PC-9 (cell line): Measurements from ENCODE around the gene ADGRV1. TPM values are rescaled to one million over a fixed set of nuclear protein-coding genes. Genes with fewer than 3 reads are reported as not detected.

Experiments
- Bru-seq: library from RNA; stranded (reverse); fragments of 400-500 nt; gene quantifications from one replicate; lab custom pipeline; 2021; lab: Mats Ljungman, UMichigan
- BruChase-seq, 2 experiments: library from RNA; stranded (reverse); fragments of 400-500 nt; gene quantifications; one replicate each; lab custom pipeline; 2021; lab: Mats Ljungman, UMichigan
- BruUV-seq: library from RNA; stranded (reverse); fragments of 400-500 nt; replicated peaks from 2 replicates; lab custom pipeline; 2021; lab: Mats Ljungman, UMichigan
- CTCF ChIA-PET: fragments of 300-600 bp; sonication (Branson Sonifier 250); formaldehyde crosslinking; loops from one replicate; lab custom pipeline; 2022; ENCODE audit warnings: antibody characterized with exemption; lab: Charles Lee
- POLR2A ChIA-PET: fragments of 300-600 bp; sonication (Branson Sonifier 250); formaldehyde crosslinking; loops from one replicate; lab custom pipeline; 2022; ENCODE audit warnings: antibody characterized with exemption; ENCODE audit not compliant: unreplicated experiment; lab: Charles Lee
- DNase-seq, 2 experiments: peaks; one replicate each; pipeline versions ENCODE4 v3.0.0 to v3.0.0-alpha.2; 2015 to 2022; ENCODE audit warnings: mixed read lengths in 1 of 2
- H2AFZ ChIP-seq: fragments of 200-600 bp; sonication (generic); 2 replicates; pipeline ENCODE4 v1.8.1; 2017; ENCODE audit warnings: antibody characterized with exemption
- H3F3A ChIP-seq: fragments of 200-600 bp; sonication (generic); 2 replicates; pipeline ENCODE4 v1.8.1; 2017; ENCODE audit warnings: antibody characterized with exemption, mild to moderate bottlenecking, low read depth; ENCODE audit not compliant: insufficient read depth
- H3K27ac ChIP-seq: fragments of 200-600 bp; sonication (generic); 2 replicates; pipeline ENCODE4 v1.6.1; 2016; ENCODE audit warnings: mixed run types
- H3K27me3 ChIP-seq: fragments of 200-600 bp; sonication (generic); 2 replicates; pipeline ENCODE4 v1.6.1; 2016; ENCODE audit warnings: low read depth, mixed run types; ENCODE audit not compliant: insufficient read depth
- H3K36me3 ChIP-seq: fragments of 200-600 bp; sonication (generic); 2 replicates; pipeline ENCODE4 v1.6.1; 2016; ENCODE audit warnings: low read depth, mixed run types
- H3K4me1 ChIP-seq: fragments of 200-600 bp; sonication (generic); replicated peaks from 2 replicates; pipeline ENCODE4 v1.6.1; 2016; ENCODE audit warnings: mixed run types; ENCODE audit not compliant: insufficient read depth
- H3K4me2 ChIP-seq: fragments of 200-600 bp; sonication (generic); 2 replicates; pipeline ENCODE4 v1.6.1; 2017; ENCODE audit warnings: mixed run types
- H3K4me3 ChIP-seq: fragments of 200-600 bp; sonication (generic); 2 replicates; pipeline ENCODE4 v1.6.1; 2016; ENCODE audit warnings: mixed run types
- H3K79me2 ChIP-seq: fragments of 200-600 bp; sonication (generic); 2 replicates; pipeline ENCODE4 v1.6.1; 2017; ENCODE audit warnings: low read depth, mixed run types
- H3K9me2 ChIP-seq: fragments of 200-600 bp; sonication (generic); 2 replicates; pipeline ENCODE4 v1.8.1; 2017; ENCODE audit warnings: mild to moderate bottlenecking; ENCODE audit not compliant: insufficient read depth
- H3K9me3 ChIP-seq: fragments of 200-600 bp; sonication (generic); 2 replicates; pipeline ENCODE4 v1.8.1; 2016; ENCODE audit warnings: low read depth; ENCODE audit not compliant: insufficient read depth
- H4K20me1 ChIP-seq: fragments of 200-600 bp; sonication (generic); 2 replicates; pipeline ENCODE4 v1.8.1; 2017; ENCODE audit not compliant: insufficient read depth
- EZH2 ChIP-seq: fragments of 200-600 bp; sonication (generic); IDR thresholded peaks from 2 replicates; pipeline ENCODE4 v1.8.0; 2017; ENCODE audit warnings: antibody characterized with exemption, low read depth
- intact Hi-C: fragments of 100-400 bp; cut with micrococcal nuclease; formaldehyde crosslinking; loops from one replicate; pipeline ENCODE4 v1.10.0; 2022; ENCODE audit not compliant: unreplicated experiment
- long read RNA-seq: library from polyadenylated mRNA; stranded (forward); transcript quantifications from one replicate; pipeline ENCODE4 v2.0.0, GENCODE V29; 2022
- total RNA-seq: library from RNA; stranded (reverse); gene quantifications from 2 replicates; pipeline ENCODE4 v1.2.3, GENCODE V29; 2021
- TF ChIP-seq, protein P1 (sequence below): fragments of 200-600 bp; sonication (generic); conservative IDR thresholded peaks from 2 replicates; pipeline ENCODE4 v1.6.1; 2017; ENCODE audit warnings: mixed run types, antibody characterized with exemption, mild to moderate bottlenecking, moderate library complexity

Gene ADGRV1, protein sequence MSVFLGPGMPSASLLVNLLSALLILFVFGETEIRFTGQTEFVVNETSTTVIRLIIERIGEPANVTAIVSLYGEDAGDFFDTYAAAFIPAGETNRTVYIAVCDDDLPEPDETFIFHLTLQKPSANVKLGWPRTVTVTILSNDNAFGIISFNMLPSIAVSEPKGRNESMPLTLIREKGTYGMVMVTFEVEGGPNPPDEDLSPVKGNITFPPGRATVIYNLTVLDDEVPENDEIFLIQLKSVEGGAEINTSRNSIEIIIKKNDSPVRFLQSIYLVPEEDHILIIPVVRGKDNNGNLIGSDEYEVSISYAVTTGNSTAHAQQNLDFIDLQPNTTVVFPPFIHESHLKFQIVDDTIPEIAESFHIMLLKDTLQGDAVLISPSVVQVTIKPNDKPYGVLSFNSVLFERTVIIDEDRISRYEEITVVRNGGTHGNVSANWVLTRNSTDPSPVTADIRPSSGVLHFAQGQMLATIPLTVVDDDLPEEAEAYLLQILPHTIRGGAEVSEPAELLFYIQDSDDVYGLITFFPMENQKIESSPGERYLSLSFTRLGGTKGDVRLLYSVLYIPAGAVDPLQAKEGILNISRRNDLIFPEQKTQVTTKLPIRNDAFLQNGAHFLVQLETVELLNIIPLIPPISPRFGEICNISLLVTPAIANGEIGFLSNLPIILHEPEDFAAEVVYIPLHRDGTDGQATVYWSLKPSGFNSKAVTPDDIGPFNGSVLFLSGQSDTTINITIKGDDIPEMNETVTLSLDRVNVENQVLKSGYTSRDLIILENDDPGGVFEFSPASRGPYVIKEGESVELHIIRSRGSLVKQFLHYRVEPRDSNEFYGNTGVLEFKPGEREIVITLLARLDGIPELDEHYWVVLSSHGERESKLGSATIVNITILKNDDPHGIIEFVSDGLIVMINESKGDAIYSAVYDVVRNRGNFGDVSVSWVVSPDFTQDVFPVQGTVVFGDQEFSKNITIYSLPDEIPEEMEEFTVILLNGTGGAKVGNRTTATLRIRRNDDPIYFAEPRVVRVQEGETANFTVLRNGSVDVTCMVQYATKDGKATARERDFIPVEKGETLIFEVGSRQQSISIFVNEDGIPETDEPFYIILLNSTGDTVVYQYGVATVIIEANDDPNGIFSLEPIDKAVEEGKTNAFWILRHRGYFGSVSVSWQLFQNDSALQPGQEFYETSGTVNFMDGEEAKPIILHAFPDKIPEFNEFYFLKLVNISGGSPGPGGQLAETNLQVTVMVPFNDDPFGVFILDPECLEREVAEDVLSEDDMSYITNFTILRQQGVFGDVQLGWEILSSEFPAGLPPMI (N-terminal part only)
- total RNA-seq (1.0 and 1.2 TPM in 2 replicates), Bru-seq, nascent RNA (percentile 17 among the genes with signal in this experiment), BruChase-seq, experiment 1, labeled RNA remaining after a 2-hour chase (percentile 12 among the genes with signal in this experiment), BruChase-seq, experiment 2, labeled RNA remaining after a 6-hour chase (percentile 15 among the genes with signal in this experiment)
- long read RNA-seq, result 0 reads

DNA sequence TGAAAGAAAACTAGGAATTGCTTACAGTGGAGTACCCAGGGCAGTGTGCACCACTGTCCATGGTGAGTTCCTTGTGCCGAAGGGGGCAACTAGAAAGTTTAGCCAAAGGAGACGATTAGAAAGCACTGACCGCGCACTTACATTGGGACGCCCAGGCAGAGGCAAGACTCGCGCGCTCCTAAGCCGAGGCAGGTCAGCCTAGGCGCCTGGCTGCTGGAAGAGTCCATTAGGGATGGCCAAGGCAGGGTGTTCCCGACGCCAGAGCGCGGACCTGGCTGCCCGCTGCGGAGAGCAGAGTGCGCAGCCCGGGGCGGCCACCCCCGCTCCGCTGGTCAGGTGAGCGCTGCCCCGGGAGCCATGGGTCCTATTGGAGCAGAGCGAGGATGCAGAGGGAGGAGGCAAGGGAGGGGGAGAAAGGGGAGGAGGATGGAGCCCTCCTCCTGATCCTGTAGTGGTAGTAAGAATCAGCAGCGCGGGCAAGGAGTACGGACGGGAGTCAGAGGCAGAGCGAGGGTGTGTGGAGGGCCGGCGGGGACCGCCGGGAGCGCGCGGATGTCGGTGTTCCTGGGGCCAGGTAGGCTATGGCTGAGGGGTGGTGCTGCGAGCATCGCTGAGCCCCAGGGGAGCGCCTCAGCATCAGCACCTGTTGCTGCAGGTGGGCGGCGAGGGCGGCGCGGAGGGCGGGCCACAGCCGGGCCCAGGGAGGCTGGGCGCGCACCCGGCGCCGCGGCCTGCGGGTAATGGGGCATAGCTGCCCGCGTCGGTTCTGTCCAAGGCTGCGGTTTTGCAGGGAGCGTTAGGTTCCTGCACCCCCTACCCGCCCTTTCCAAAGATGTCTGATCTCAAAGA lies at the start of gene ADGRV1:
Gene ADGRV1, plus strand, starts transcription at position 454 of the 849 bp plus-strand sequence. Its CDS starts 99 bp downstream, at position 553.
- POLR2A ChIA-PET, result no interaction called here
- H3K36me3 ChIP-seq, result no peaks in the 10 kb centered on the region
- BruUV-seq, result no TSS peak
- H3K9me3 ChIP-seq, result no peaks in the 10 kb centered on the region
- H3K4me1 ChIP-seq, result 0 out of 2 replicates have a peak, but pooled peaks cover 4% of the 10 kb centered on the region
- peaks cover 44% of the 10 kb centered on the region for H3K27me3 ChIP-seq
- no peaks in the 10 kb centered on the region for H3F3A ChIP-seq
- H2AFZ ChIP-seq, result peak within 1 kb of the TSS; percentile 79
- H3K4me2 ChIP-seq, result peak within 1 kb of the TSS; percentile 87
- H3K79me2 ChIP-seq, result no peaks in the 10 kb centered on the region
- intact Hi-C loops, result no loop called here
- CTCF ChIA-PET, result no interaction called here
- H3K27ac ChIP-seq, result no peak within 1 kb of the TSS
- TF ChIP-seq EZH2, result no peak
- TF ChIP-seq, protein P1, sequence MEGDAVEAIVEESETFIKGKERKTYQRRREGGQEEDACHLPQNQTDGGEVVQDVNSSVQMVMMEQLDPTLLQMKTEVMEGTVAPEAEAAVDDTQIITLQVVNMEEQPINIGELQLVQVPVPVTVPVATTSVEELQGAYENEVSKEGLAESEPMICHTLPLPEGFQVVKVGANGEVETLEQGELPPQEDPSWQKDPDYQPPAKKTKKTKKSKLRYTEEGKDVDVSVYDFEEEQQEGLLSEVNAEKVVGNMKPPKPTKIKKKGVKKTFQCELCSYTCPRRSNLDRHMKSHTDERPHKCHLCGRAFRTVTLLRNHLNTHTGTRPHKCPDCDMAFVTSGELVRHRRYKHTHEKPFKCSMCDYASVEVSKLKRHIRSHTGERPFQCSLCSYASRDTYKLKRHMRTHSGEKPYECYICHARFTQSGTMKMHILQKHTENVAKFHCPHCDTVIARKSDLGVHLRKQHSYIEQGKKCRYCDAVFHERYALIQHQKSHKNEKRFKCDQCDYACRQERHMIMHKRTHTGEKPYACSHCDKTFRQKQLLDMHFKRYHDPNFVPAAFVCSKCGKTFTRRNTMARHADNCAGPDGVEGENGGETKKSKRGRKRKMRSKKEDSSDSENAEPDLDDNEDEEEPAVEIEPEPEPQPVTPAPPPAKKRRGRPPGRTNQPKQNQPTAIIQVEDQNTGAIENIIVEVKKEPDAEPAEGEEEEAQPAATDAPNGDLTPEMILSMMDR, result no peak
- H3K4me3 ChIP-seq, result peak within 1 kb of the TSS; percentile 54
- no peaks in the 10 kb centered on the region for H4K20me1 ChIP-seq
- peak; percentile 82 to 88 for DNase-seq
- H3K9me2 ChIP-seq, result no peaks in the 10 kb centered on the region

DNA sequence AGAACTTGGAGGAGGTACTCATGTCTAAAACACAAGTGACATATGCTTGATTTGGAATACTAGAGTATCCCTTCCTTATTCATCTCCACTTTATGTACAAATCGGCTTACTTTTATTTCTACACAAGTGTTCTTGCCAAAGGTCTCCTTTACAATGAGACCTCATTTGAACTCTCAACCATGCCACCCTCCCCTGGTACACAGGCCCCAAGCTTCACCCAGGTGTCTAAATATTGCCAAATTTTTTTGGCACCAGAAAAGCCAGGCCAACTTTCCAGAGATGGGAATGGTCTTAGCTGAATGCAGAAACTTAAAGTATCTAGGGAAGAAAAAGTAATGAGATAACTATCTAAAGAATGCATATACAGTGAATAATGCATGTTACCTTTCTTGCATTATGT lies 48.2 kb upstream of the ADGRV1 start:
- Histone ChIP-seq H3K4me1 (no peaks in the 10 kb centered on the region; the same call in 1 of the 2 replicates), H3K4me2 (no peak overlapping the region), H2AFZ (no peak overlapping the region), H3F3A (no peaks in the 10 kb centered on the region), H3K27ac (no peak overlapping the region), H3K9me2 (no peaks in the 10 kb centered on the region), H3K27me3 (no peaks in the 10 kb centered on the region), H3K9me3 (no peaks in the 10 kb centered on the region), H3K4me3 (no peak overlapping the region), H3K79me2 (no peaks in the 10 kb centered on the region), H4K20me1 (no peaks in the 10 kb centered on the region), H3K36me3 (no peaks in the 10 kb centered on the region)
- CTCF ChIA-PET, result no interaction called here
- no peak for DNase-seq
- intact Hi-C loops, result no loop called here
- POLR2A ChIA-PET, result no interaction called here
- no TSS peak for BruUV-seq
- TF ChIP-seq, protein P1, result no peak
- TF ChIP-seq EZH2, result no peak
